B cell (primary cell): ENCODE results near the gene APBB3. TPM values are rescaled to one million over a fixed set of nuclear protein-coding genes. Genes with fewer than 3 reads are reported as not detected.

Experiments used
- ATAC-seq: fragments of 200-7000 bp; cut with Tn5 transposase; one replicate; pipeline ENCODE4 v1.10.0; 2021; ENCODE audit warnings: low read depth, mild to moderate bottlenecking, moderate number of reproducible peaks, moderate library complexity
- CTCF ChIA-PET: fragments of 350-600 bp; sonication (Branson Sonifier 250); formaldehyde crosslinking; loops from one replicate; lab custom pipeline; 2021; ENCODE audit warnings: antibody characterized with exemption, inconsistent platforms; lab: Charles Lee
- POLR2A ChIA-PET: fragments of 350-600 bp; sonication (Branson Sonifier 250); formaldehyde crosslinking; loops from one replicate; lab custom pipeline; 2021; ENCODE audit warnings: antibody characterized with exemption; lab: Charles Lee
- DNase-seq: peaks from one replicate; pipeline ENCODE4 v3.0.0; 2013
- H2AFZ ChIP-seq: 2 replicates; pipeline ENCODE4 v1.6.1; 2012; ENCODE audit warnings: mild to moderate bottlenecking, low read depth, low read length; ENCODE audit not compliant: insufficient read depth, poor library complexity, severe bottlenecking
- H3K27ac ChIP-seq, 2 donors: 1 replicate in 1 of 2; 2 replicates in 1 of 2; pipeline ENCODE4 v1.5.1; 2012 to 2013; ENCODE audit warnings: low read length in 2 of 2, mild to moderate bottlenecking in 2 of 2, moderate library complexity in 1 of 2
- H3K27me3 ChIP-seq, 4 experiments: fragments of 200-600 bp in 1 of 4; sonication (generic) in 1 of 4; replicated peaks in 1 of 4; 1 replicate in 2 of 4; 2 replicates in 2 of 4; pipeline versions ENCODE4 v1.6.1 to v1.7.0; 2013 to 2016; ENCODE audit warnings: low read length in 3 of 4, mild to moderate bottlenecking in 2 of 4, mixed read lengths in 1 of 4, moderate library complexity in 1 of 4; ENCODE audit not compliant: insufficient read depth in 4 of 4, control insufficient read depth in 3 of 4; ENCODE audit errors: control extremely low read depth in 1 of 4
- H3K36me3 ChIP-seq, 2 experiments: replicated peaks in 1 of 2; 1 replicate in 1 of 2; 2 replicates in 1 of 2; pipeline versions ENCODE4 v1.6.1 to v1.7.1; 2013; ENCODE audit warnings: low read length in 1 of 2; ENCODE audit not compliant: insufficient read depth in 2 of 2, control insufficient read depth in 1 of 2; ENCODE audit errors: control extremely low read depth in 1 of 2, extremely low read depth in 1 of 2
- H3K4me1 ChIP-seq, 2 donors: fragments of 200-600 bp in 1 of 2; sonication (generic) in 1 of 2; 1 replicate in 1 of 2; 2 replicates in 1 of 2; pipeline versions ENCODE4 v1.5.1 to v1.6.1; 2013 to 2017; ENCODE audit warnings: low read length in 2 of 2; ENCODE audit not compliant: control insufficient read depth in 2 of 2, insufficient read depth in 2 of 2
- H3K4me2 ChIP-seq: replicated peaks from 2 replicates; pipeline ENCODE3; 2012; ENCODE audit warnings: mild to moderate bottlenecking, low read depth, low read length; ENCODE audit not compliant: poor library complexity, severe bottlenecking
- H3K4me3 ChIP-seq, 5 experiments: fragments of 200-600 bp in 1 of 5; sonication (generic) in 1 of 5; 1 replicate in 3 of 5; 2 replicates in 2 of 5; pipeline versions ENCODE4 v1.5.1 to v1.7.0; 2011 to 2016; ENCODE audit warnings: low read length in 4 of 5, mild to moderate bottlenecking in 4 of 5, low read depth in 2 of 5, control low read depth in 1 of 5, moderate library complexity in 1 of 5; ENCODE audit not compliant: insufficient read depth in 1 of 5; ENCODE audit errors: control extremely low read depth in 1 of 5, extremely low read depth in 1 of 5
- H3K79me2 ChIP-seq: fragments of 200-600 bp; sonication (generic); one replicate; pipeline ENCODE4 v1.6.0; 2016; ENCODE audit warnings: low read length; ENCODE audit not compliant: control insufficient read depth, insufficient read depth
- H3K9ac ChIP-seq: fragments of 200-600 bp; sonication (generic); 2 replicates; pipeline ENCODE4 v1.6.1; 2017; ENCODE audit warnings: mild to moderate bottlenecking, low read length, moderate library complexity
- H3K9me3 ChIP-seq, 3 donors: one replicate each; pipeline versions ENCODE4 v1.6.1 to v1.7.1; 2013; ENCODE audit warnings: low read length in 2 of 3; ENCODE audit not compliant: control insufficient read depth in 2 of 3, insufficient read depth in 1 of 3; ENCODE audit errors: control extremely low read depth in 1 of 3
- H4K20me1 ChIP-seq: 2 replicates; pipeline ENCODE4 v1.6.0; 2012; ENCODE audit warnings: mild to moderate bottlenecking, low read length; ENCODE audit not compliant: insufficient read depth, control insufficient read depth, poor library complexity, severe bottlenecking
- H3K27ac Mint-ChIP-seq: one replicate; pipeline ENCODE4 v1.8.0; 2021; ENCODE audit warnings: mixed read lengths
- H3K27me3 Mint-ChIP-seq: one replicate; pipeline ENCODE4 v1.8.0; 2021; ENCODE audit warnings: mixed read lengths
- H3K4me1 Mint-ChIP-seq: one replicate; pipeline ENCODE4 v1.8.0; 2021; ENCODE audit warnings: mixed read lengths
- H3K4me3 Mint-ChIP-seq: one replicate; pipeline ENCODE4 v1.8.0; 2021; ENCODE audit warnings: mixed read lengths
- H3K9me3 Mint-ChIP-seq: one replicate; pipeline ENCODE4 v1.8.0; 2022; ENCODE audit warnings: mixed read lengths; ENCODE audit not compliant: insufficient read depth
- CTCF ChIP-seq: fragments of 200-600 bp; IDR thresholded peaks from one replicate; pipeline ENCODE4 v1.8.0; 2022; ENCODE audit warnings: antibody characterized with exemption, mild to moderate bottlenecking
- EZH2 ChIP-seq: IDR thresholded peaks from 2 replicates; pipeline ENCODE4 v1.6.1; 2012; ENCODE audit warnings: borderline replicate concordance, low read depth, mild to moderate bottlenecking, moderate library complexity, low read length; ENCODE audit not compliant: insufficient read depth, poor library complexity, severe bottlenecking
- WGBS: methylation state at CpG from one replicate; pipeline ENCODE4 v1.1.5; 2013; ENCODE audit warnings: missing lambda C conversion rate; ENCODE audit not compliant: insufficient coverage; 5-methylcytosine and 5-hydroxymethylcytosine counted together
- intact Hi-C: fragments of 100-400 bp; cut with micrococcal nuclease; formaldehyde crosslinking; loops from one replicate; pipeline ENCODE4 v1.10.0; 2022
- polyA plus RNA-seq: library from polyadenylated mRNA; depleted of rRNA; stranded (reverse); fragments of >200 nt; gene quantifications from 2 replicates; pipeline ENCODE4 v1.2.3, GENCODE V29; 2012
- total RNA-seq, 2 donors: library from RNA; stranded (reverse); fragments of 120-200 nt in 1 of 2; gene quantifications; 1 replicate in 1 of 2; 2 replicates in 1 of 2; pipeline versions ENCODE4 v1.2.3 to v1.2.4, GENCODE V29; 2013 to 2022

APBB3 gene
- total and polyA plus RNA-seq, 2 donors (not counting 1 experiment from before 2014, with no cell fraction given), result 73.9 to 126 TPM

GRCh38 chr5:140574165-140574564, 9.8 kb upstream of the APBB3 start:
- ATAC-seq (no peak), DNase-seq (no peak)
- intact Hi-C loops, result no loop called here
- ChIA-PET CTCF (no interaction called here), POLR2A (no interaction called here)
- no peak overlapping the region for H3K4me2 ChIP-seq
- no peaks in the 10 kb centered on the region for H3K27me3 ChIP-seq
- no peak overlapping the region for H2AFZ ChIP-seq
- no peak overlapping the region for H3K9ac ChIP-seq
- Mint-ChIP-seq H3K4me1 (peaks cover 12% of the 10 kb centered on the region), H3K9me3 (no peaks in the 10 kb centered on the region), H3K4me3 (no peak overlapping the region), H3K27ac (no peak overlapping the region), H3K27me3 (no peaks in the 10 kb centered on the region)
- H3K4me3 ChIP-seq, result no peak overlapping the region
- no peaks in the 10 kb centered on the region for H4K20me1 ChIP-seq
- WGBS, result 100% methylated on average over 1 of the region's 3 CpGs
- H3K36me3 ChIP-seq, result peaks cover 0 to 7% of the 10 kb centered on the region in 2 experiments
- TF ChIP-seq CTCF, result no peak
- TF ChIP-seq EZH2, result no peak
- peaks cover 4% of the 10 kb centered on the region for H3K79me2 ChIP-seq
- peaks cover 10 to 12% of the 10 kb centered on the region in 2 donors for H3K4me1 ChIP-seq
- H3K9me3 ChIP-seq, result no peaks in the 10 kb centered on the region
- no peak overlapping the region for H3K27ac ChIP-seq

DNA sequence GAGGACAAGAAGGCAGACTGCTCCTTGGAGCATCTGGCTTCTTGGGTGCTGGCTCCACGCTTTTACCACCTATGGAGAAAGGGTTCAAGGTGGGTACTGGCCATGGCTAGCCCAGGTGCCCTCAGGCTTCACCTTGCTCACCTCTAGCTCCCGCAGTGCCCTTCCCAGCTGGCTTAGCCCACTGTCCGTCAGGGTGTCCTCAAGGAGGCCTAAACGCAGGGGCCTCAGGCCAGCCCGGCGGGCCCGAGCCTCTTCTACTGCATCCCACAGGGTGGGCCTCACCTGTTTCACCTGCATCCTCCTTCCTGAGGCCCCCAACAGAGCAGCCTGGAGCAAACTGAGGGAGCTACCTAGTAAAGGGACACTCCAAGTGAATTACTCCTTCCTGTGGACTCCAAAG, 9.3 kb upstream of the APBB3 start:
- Histone ChIP-seq H3K27ac (no peak overlapping the region), H4K20me1 (no peaks in the 10 kb centered on the region), H3K4me1 (peaks cover 15 to 17% of the 10 kb centered on the region in 2 donors), H3K27me3 (no peaks in the 10 kb centered on the region), H3K36me3 (peaks cover 0 to 7% of the 10 kb centered on the region in 2 experiments), H3K79me2 (peaks cover 4% of the 10 kb centered on the region), H3K9ac (no peak overlapping the region), H3K4me2 (no peak overlapping the region), H3K9me3 (no peaks in the 10 kb centered on the region), H3K4me3 (no peak overlapping the region), H2AFZ (no peak overlapping the region)
- Mint-ChIP-seq H3K27ac (no peak overlapping the region), H3K9me3 (no peaks in the 10 kb centered on the region), H3K4me1 (peaks cover 17% of the 10 kb centered on the region), H3K27me3 (no peaks in the 10 kb centered on the region), H3K4me3 (no peak overlapping the region)
- ChIA-PET POLR2A (no interaction called here), CTCF (no interaction called here)
- intact Hi-C loops, result no loop called here
- WGBS, result 95% methylated on average over 7 of the region's 7 CpGs
- no peak for ATAC-seq
- no peak for DNase-seq
- TF ChIP-seq CTCF, result no peak
